SU-DHL-6 (cell line): ENCODE measurements around the gene OR2L13.

Source experiments
- CTCF ChIP-seq: fragments of 200-600 bp; sonication (generic); IDR thresholded peaks from one replicate; pipeline ENCODE4 v1.5.1; 2017; ENCODE audit warnings: antibody characterized with exemption, mild to moderate bottlenecking, low read length, moderate library complexity; ENCODE audit not compliant: insufficient read depth, poor library complexity, severe bottlenecking
- EZH2phosphoT487 ChIP-seq: fragments of 200-600 bp; sonication (generic), shearing (Covaris generic); conservative IDR thresholded peaks from 2 replicates; pipeline ENCODE4 v1.6.1; 2018; ENCODE audit warnings: mild to moderate bottlenecking, antibody characterized with exemption, low read length, moderate library complexity, mixed read lengths

- TF ChIP-seq EZH2phosphoT487 = no peak
- no peak for TF ChIP-seq CTCF
Observed at GRCh38 chr1:248065604-248066003, 29.4 kb upstream of the OR2L13 start.
